ENCODE data around the gene HDHD3.
"Not testable (repeated sequence)": the region's sequence is repeated elsewhere in the genome, so short reads cannot be mapped to it uniquely, and the experiment has no call there.

The HDHD3 gene

GRCh38 chr9:113389451-113389850, 12.7 kb upstream of the HDHD3 start:
- DNase-seq (ENCODE audit: low read depth): no peak

DNA sequence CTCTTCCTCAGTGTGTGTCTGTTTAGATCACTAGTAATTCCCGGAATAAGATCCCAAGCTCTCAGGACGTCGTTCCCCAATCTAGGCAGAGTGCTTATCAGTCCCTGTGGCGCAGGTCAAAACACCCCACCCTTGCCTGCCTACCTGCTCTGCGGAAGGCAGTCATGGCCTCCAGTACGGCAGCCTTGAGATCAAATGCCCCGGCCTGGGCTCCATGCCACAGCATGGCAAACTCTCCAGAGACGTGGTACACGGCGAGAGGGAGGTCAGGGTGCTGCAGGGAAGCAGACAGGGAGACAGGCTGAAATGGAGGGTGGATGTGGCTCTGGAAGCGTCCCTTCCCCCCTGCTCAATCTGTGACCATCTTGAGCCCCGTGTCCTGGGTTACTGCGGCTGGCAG, 12.0 kb upstream of the HDHD3 start:
- no peak for DNase-seq (ENCODE audit: low read depth)

- no peak for DNase-seq (ENCODE audit: low read depth)
Measured at GRCh38 chr9:113387560-113388230, 10.9 kb upstream of the HDHD3 start.

- no peak for DNase-seq (ENCODE audit: low read depth)
Measured at GRCh38 chr9:113386571-113387393, 10.0 kb upstream of the HDHD3 start.

DNA sequence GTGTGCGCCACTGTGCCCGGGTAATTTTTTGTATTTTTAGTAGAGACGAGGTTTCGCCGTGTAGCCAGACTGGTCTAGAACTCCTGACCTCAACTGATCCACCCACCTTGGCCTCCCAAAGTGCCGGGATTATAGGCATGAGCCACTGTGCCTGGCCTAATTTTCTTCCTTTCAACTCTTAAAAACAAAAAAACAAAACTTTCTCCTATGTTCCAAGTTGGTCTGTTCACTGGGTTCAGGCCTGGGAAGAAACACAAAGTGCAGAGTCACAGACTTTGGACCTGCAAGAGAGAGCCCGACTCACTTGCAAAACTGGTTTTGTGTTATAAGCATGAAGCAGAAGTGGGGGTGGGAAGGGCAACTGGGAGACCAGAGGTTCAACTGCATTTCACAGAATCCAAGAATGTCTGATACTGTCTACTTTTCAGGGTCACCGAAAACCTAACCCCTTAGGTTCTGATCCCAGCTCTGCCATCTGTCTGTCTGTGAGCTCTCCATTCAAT, 5.2 kb upstream of the HDHD3 start:
- DNase-seq (ENCODE audit: low read depth): no peak

- DNase-seq (ENCODE audit: low read depth): not testable (repeated sequence)
Measured at GRCh38 chr9:113381441-113381840, 4.7 kb upstream of the HDHD3 start.

- no peak for DNase-seq (ENCODE audit: low read depth)
Measured at GRCh38 chr9:113380869-113381378, 4.1 kb upstream of the HDHD3 start.

- not testable (repeated sequence) for DNase-seq (ENCODE audit: low read depth)
Measured at GRCh38 chr9:113379829-113380210, 3.0 kb upstream of the HDHD3 start.

GRCh38 chr9:113379094-113379828, 2.5 kb upstream of the HDHD3 start:
- DNase-seq (ENCODE audit: low read depth): not testable (repeated sequence)

DNA sequence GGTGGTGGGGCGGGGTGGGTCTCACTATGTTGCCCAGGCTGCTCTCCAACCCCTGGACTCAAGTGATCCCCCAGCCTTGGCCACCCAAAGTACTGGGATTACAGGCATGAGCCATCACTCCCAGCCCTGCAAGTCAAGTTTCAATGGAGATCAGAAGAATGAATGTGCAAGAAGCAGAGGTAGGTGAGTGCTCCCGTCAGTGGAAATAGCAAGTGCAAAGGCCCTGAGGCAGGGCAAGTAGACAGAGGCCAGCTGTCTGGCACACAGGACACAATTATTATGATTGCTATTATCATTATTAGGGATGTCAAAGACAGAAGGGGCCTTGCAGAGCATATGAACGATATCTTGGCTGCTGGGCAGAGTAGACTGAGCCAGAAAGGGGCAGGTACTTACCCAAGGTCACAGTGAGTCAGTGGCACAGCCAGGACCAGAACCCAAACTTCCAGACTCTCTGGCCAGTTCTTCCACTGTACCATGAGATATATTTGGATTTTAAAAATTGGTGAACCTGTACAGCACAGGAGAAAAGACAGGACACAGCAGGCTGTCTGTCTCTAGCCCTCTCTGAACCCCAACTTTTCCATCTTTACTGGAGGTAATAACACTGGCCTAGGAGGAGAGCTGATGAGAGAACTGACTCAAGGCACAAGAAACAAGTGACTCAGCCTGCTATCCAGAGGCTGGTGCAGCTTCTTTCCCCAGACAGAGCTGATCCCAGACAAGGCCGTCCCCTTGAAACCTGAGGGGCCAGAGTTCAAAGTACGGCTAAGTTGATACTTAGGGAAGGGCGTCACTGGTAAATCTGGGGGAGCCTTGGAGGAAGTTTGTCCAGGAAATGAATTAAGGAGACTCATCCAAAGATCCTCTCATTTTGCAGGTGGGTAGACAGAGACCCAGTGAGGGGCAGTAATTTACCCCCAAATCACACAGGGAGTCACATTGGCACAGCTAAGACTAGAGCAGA, 1.4 kb downstream of the HDHD3 start:
- no peak for DNase-seq (ENCODE audit: low read depth)

GRCh38 chr9:113373676-113374392, 3.0 kb downstream of the HDHD3 start:
- no peak for DNase-seq (ENCODE audit: low read depth)

GRCh38 chr9:113373256-113373655, 3.5 kb downstream of the HDHD3 start:
- DNase-seq (ENCODE audit: low read depth): no peak

- no peak for DNase-seq (ENCODE audit: low read depth)
Measured at GRCh38 chr9:113372059-113372458, 4.7 kb downstream of the HDHD3 start.

DNA sequence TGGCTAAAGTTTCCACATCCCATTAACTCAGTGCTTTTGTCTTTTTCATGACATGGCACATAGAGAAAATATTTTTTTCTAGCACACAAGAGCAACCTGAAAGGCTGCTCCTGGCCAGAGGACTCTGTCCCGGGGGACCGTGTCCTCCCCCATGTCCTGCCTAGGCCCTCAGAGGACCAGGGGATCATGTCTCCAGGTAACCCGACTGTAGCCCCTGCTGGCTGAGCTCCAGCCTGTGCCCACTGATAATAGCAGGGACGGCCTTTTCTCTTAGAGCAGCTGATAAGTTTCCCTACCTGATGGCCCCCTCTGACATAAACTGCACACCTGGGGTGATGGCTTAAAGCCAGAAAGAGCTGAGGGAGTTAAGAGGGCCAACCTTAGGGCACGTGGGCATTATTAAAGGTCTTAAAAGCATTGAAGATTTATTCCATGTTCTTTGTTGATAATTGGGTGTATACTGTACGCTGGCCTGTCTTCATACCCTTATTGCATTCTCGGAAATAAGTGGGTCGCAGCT, 5.9 kb downstream of the HDHD3 start:
- DNase-seq (ENCODE audit: low read depth): no peak

DNA sequence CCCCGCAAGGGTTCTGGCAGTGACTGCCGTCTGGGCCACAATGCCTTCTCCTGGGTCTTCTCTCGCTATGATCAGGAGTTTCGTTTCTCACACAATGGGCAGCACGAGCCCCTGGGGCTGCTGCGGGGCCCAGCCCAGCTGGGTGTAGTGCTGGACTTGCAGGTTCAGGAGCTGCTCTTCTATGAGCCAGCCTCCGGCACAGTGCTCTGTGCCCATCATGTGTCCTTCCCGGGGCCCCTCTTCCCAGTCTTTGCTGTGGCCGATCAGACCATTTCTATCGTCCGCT, 7.0 kb downstream of the HDHD3 start:
- DNase-seq (ENCODE audit: low read depth): no peak

- no peak for DNase-seq (ENCODE audit: low read depth)
Measured at GRCh38 chr9:113368982-113369854, 7.6 kb downstream of the HDHD3 start.

DNA sequence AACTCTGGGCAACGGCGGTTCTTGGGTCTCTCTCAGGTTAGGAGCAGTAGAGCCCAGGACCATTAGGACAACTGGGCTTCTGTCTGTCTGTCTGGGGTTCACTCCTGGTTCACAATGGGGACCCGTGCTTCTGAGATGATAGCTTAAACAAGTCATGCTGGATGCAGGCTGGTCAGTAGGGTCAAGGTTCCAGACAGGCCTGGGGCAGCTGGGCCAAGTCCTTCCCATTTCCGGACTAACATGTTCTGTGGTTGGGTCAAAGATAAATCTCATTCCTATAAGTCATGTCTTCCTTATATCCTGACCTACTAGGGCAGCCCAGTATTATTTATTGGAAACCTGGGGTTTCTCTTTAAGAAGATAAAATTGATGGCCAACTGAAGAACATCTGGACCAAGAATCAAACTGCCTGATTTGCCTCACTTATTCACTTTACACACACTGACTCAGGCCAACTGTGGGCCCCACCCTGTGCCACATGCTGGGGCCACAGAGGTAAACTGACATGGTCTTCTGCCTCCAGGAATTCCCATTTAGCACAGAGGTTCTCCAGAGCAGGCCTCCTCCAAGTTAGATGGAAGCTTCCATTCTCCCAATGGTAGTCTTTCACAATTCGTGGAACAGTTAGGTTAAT, 8.3 kb downstream of the HDHD3 start:
- DNase-seq (ENCODE audit: low read depth): no peak

DNA sequence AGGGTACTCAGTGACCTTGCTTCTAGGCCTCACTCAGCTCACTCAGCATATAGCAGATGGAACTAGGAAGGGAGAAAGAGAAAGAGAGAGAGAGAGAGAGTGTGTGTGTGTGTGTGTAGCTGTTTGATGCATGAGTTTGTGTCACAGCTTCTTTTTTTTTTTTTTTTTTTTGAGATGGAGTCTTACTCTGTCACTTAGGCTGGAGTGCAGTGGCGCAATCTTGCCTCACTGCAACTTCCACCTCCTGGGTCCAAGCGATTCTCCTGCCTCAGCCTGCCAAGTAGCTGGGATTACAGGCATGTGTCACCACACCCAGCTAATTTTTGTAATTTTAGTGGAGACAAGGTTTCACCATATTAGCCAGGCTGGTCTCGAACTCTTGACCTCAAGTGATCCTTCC, 11.1 kb downstream of the HDHD3 start:
- DNase-seq (ENCODE audit: low read depth): not testable (repeated sequence)

DNA sequence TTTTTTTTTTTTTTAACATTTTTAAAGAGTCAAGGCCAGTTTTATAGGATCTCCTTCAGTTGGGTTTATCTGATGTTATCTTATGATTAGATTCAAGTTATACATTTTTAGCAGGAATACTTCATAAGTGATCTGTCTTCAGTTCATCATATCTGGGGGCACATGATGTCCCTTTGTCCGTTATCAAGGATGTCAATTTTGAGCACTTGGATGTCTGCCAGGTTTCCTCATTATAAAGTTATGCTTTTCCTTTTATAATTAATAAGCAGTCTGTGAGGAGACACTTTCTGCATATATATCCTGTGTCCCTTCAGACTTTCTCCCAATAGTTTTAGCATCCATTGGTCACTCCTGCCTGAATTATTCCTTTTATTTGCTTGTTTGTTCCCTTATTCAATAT, 11.8 kb downstream of the HDHD3 start:
- DNase-seq (ENCODE audit: low read depth): no peak

All from stimulated activated CD8-positive, alpha-beta memory T cell treated with anti-CD3 and anti-CD28 coated beads, Interleukin-4, amount 100 ng/mL, for 24 hours (primary cell).